Type B pancreatic cell (in vitro differentiated cells): ENCODE measurements around the gene ZNF592. TPM values are rescaled to one million over a fixed set of nuclear protein-coding genes. Genes with fewer than 3 reads are reported as not detected.
A peak's percentile ranks its signal among the peaks of the same experiment; 100 is the strongest.
"Not testable (repeated sequence)": the region's sequence is repeated elsewhere in the genome, so short reads cannot be mapped to it uniquely, and the experiment has no call there.

ENCODE experiments used
- DNase-seq: peaks from one replicate; pipeline ENCODE4 v3.0.0; 2021; ENCODE audit warnings: mixed read lengths; ENCODE audit not compliant: unreplicated experiment; ENCODE audit errors: extremely low spot score
- H3K27ac Mint-ChIP-seq: 2 replicates; pipeline ENCODE4 v1.8.0; 2021; ENCODE audit warnings: mild to moderate bottlenecking, mixed read lengths
- H3K27me3 Mint-ChIP-seq: 2 replicates; pipeline ENCODE4 v1.8.0; 2021; ENCODE audit warnings: mixed read lengths
- H3K36me3 Mint-ChIP-seq: 2 replicates; pipeline ENCODE4 v1.8.0; 2021; ENCODE audit warnings: mixed read lengths
- H3K4me1 Mint-ChIP-seq: one replicate; pipeline ENCODE4 v1.8.0; 2021; ENCODE audit warnings: mixed read lengths; ENCODE audit not compliant: unreplicated experiment
- H3K4me3 Mint-ChIP-seq: 2 replicates; pipeline ENCODE4 v1.8.0; 2021; ENCODE audit warnings: mild to moderate bottlenecking, mixed read lengths
- H3K9me3 Mint-ChIP-seq: 2 replicates; pipeline ENCODE4 v1.8.0; 2021; ENCODE audit warnings: mixed read lengths
- total RNA-seq: library from RNA; stranded (reverse); gene quantifications from 2 replicates; pipeline ENCODE4 v1.2.1, GENCODE V29; 2021; ENCODE audit warnings: low replicate concordance
- TF ChIP-seq, protein P1 (sequence below): fragments of 200-600 bp; sonication (generic); conservative IDR thresholded peaks from 2 replicates; pipeline ENCODE4 v1.5.0; 2021; ENCODE audit warnings: antibody characterized with exemption, mild to moderate bottlenecking

The ZNF592 gene
- total RNA-seq, 1 donor from 2014 or later, result 26.8 TPM

DNA sequence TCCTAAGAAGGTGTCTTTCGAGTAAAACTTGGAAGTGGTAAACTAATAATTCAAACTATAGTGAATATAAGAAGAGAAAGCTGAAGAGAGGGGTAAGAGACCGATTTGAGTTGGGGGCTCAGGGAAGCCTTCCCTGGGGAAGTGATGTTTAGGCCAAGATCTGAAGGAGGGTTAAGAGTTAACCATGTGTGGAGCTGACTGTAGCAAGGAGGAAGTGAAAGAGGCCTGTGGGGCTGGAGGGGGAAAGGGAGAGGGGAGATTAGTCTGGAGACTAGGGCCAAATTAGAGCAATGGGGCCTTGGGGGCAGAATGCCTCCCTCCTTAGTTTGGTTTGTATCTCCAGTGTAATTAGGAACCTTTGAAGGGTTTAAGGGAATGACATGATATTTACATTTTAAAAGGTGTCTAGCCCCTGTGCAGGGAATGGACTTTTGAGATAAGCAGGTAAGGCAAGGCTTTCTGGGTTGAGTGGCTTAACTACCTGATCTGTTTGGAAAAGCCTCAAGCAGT lies 2.2 kb downstream of the ZNF592 start:
- Mint-ChIP-seq H3K27me3 (no peaks in the 10 kb centered on the region), H3K4me3 (peak overlapping the region; percentile 97), H3K9me3 (no peaks in the 10 kb centered on the region), H3K36me3 (peaks cover 25% of the 10 kb centered on the region), H3K27ac (peak overlapping the region; percentile 96), H3K4me1 (peaks cover 46% of the 10 kb centered on the region)
- TF ChIP-seq, protein P1, sequence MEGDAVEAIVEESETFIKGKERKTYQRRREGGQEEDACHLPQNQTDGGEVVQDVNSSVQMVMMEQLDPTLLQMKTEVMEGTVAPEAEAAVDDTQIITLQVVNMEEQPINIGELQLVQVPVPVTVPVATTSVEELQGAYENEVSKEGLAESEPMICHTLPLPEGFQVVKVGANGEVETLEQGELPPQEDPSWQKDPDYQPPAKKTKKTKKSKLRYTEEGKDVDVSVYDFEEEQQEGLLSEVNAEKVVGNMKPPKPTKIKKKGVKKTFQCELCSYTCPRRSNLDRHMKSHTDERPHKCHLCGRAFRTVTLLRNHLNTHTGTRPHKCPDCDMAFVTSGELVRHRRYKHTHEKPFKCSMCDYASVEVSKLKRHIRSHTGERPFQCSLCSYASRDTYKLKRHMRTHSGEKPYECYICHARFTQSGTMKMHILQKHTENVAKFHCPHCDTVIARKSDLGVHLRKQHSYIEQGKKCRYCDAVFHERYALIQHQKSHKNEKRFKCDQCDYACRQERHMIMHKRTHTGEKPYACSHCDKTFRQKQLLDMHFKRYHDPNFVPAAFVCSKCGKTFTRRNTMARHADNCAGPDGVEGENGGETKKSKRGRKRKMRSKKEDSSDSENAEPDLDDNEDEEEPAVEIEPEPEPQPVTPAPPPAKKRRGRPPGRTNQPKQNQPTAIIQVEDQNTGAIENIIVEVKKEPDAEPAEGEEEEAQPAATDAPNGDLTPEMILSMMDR, result no peak
- no peak for DNase-seq

GRCh38 chr15:84751721-84752120 lies 3.3 kb downstream of the ZNF592 start:
- not testable (repeated sequence) for H3K27ac Mint-ChIP-seq, H3K27me3 Mint-ChIP-seq, DNase-seq, H3K9me3 Mint-ChIP-seq, H3K4me3 Mint-ChIP-seq
- Mint-ChIP-seq H3K4me1 (peaks cover 51% of the 10 kb centered on the region), H3K36me3 (peaks cover 25% of the 10 kb centered on the region)

GRCh38 chr15:84752195-84752594 lies 3.8 kb downstream of the ZNF592 start:
- peaks cover 50% of the 10 kb centered on the region for H3K4me1 Mint-ChIP-seq

GRCh38 chr15:84752700-84753099 lies 4.3 kb downstream of the ZNF592 start:
- Mint-ChIP-seq H3K9me3 (no peaks in the 10 kb centered on the region), H3K4me3 (no peak overlapping the region), H3K27ac (no peak overlapping the region), H3K4me1 (peaks cover 45% of the 10 kb centered on the region), H3K27me3 (no peaks in the 10 kb centered on the region), H3K36me3 (peaks cover 19% of the 10 kb centered on the region)
- TF ChIP-seq, protein P1, result no peak
- no peak for DNase-seq

More at GRCh38 chr15:84752195-84752594, 3.8 kb downstream of the ZNF592 start:
- Mint-ChIP-seq H3K36me3 (peaks cover 25% of the 10 kb centered on the region), H3K27me3 (no peaks in the 10 kb centered on the region), H3K9me3 (no peaks in the 10 kb centered on the region), H3K27ac (no peak overlapping the region), H3K4me3 (peak overlapping the region; percentile 6)
- DNase-seq, result no peak
- TF ChIP-seq, protein P1, result no peak

DNA sequence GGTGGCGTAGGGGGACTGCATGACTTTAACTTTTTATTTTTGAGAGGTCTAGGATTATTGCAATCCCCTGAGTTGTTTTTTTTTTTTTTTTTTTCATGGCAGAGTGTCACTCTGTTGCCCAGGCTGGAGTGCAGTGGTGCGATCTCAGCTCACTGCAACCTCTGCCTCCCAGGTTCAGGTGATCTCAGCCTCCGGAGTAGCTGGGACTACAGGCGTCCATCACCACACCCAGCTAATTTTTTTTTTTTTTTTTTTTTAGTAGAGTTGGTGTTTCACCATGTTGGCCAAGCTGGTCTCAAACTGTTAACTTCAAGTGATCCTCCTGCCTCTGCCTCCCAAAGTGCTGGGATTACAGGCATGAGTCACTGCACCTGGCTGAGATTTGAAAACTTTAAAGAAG lies 6.5 kb downstream of the ZNF592 start:
- Mint-ChIP-seq H3K4me1 (peaks cover 40% of the 10 kb centered on the region), H3K36me3 (peaks cover 18% of the 10 kb centered on the region)
- not testable (repeated sequence) for DNase-seq, H3K4me3 Mint-ChIP-seq, H3K27ac Mint-ChIP-seq, H3K9me3 Mint-ChIP-seq, H3K27me3 Mint-ChIP-seq

DNA sequence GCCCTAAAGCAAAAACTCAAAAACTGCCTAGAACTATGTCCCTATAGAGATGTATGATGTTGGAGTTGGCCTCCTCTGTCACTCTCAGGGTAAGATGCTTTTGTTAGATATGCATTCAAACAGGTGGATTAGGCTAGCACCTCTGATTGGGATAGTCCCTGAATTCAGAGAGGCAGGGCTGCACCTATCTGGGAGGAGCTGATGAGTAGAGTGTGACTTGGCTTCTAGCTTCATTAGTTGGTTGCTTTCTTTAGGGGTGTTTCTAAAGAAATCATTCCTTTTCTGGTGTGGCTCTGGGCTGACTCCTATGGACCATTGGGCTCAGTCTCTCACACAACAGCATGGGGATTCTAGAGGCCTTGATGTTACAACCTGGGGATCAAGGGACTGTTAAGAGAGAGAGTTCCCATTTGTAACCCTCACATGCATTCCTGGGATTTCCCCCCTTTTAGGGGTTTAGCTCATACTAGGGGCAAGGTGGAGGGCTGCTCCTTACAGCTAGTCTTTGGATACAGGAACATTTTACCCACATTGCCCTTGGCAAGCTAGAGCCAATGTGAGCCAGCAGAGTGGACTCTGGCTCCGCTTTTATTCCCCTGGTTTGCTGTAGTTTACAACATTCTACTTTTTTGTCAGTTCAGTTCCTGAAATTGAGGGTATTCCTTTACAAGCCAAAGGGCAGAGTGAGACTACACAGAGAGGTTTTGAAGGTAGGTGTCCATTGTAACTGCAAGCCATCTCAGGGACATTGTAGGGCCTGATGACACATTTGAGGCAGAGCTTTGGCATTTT lies 7.5 kb downstream of the ZNF592 start:
- no peak for DNase-seq
- Mint-ChIP-seq H3K36me3 (peaks cover 14% of the 10 kb centered on the region), H3K4me3 (no peak overlapping the region), H3K4me1 (peaks cover 31% of the 10 kb centered on the region), H3K9me3 (no peaks in the 10 kb centered on the region), H3K27ac (no peak overlapping the region), H3K27me3 (no peaks in the 10 kb centered on the region)
- TF ChIP-seq, protein P1, result no peak
